CD14-positive monocyte (primary cell): Measurements from ENCODE around the gene COPG2. TPM values are rescaled to one million over a fixed set of nuclear protein-coding genes. Genes with fewer than 3 reads are reported as not detected.

Experiments
- DNase-seq, 3 donors: peaks; one replicate each; pipeline ENCODE4 v3.0.0-alpha.2; 2011 to 2022
- H2AFZ ChIP-seq: 2 replicates; pipeline ENCODE4 v1.6.0; 2012; ENCODE audit warnings: mild to moderate bottlenecking, low read depth, low read length, inconsistent platforms; ENCODE audit not compliant: insufficient read depth, poor library complexity, severe bottlenecking
- H3K27ac ChIP-seq, 2 donors: 1 replicate in 1 of 2; 2 replicates in 1 of 2; pipeline ENCODE4 v1.5.1; 2012 to 2013; ENCODE audit warnings: low read length in 2 of 2, control low read depth in 1 of 2, inconsistent platforms in 1 of 2, low read depth in 1 of 2, mild to moderate bottlenecking in 1 of 2
- H3K27me3 ChIP-seq, 2 donors: one replicate each; pipeline versions ENCODE4 v1.6.0 to v1.6.1; 2011 to 2013; ENCODE audit warnings: low read length in 2 of 2; ENCODE audit not compliant: control insufficient read depth in 2 of 2, insufficient read depth in 2 of 2
- H3K36me3 ChIP-seq, 2 donors: replicated peaks in 1 of 2; 1 replicate in 1 of 2; 2 replicates in 1 of 2; pipeline versions ENCODE4 v1.5.1 to v1.6.1; 2012 to 2013; ENCODE audit warnings: low read length in 2 of 2, control low read depth in 1 of 2, inconsistent platforms in 1 of 2, mild to moderate bottlenecking in 1 of 2; ENCODE audit not compliant: insufficient read depth in 2 of 2, control insufficient read depth in 1 of 2
- H3K4me1 ChIP-seq, 2 donors: 1 replicate in 1 of 2; 2 replicates in 1 of 2; pipeline versions ENCODE4 v1.5.1 to v1.6.1; 2012 to 2013; ENCODE audit warnings: low read length in 2 of 2, control low read depth in 1 of 2, inconsistent platforms in 1 of 2, mild to moderate bottlenecking in 1 of 2, moderate library complexity in 1 of 2; ENCODE audit not compliant: insufficient read depth in 2 of 2, control insufficient read depth in 1 of 2
- H3K4me2 ChIP-seq: replicated peaks from 2 replicates; pipeline ENCODE3; 2012; ENCODE audit warnings: low read length, moderate library complexity, mild to moderate bottlenecking; ENCODE audit not compliant: poor library complexity, severe bottlenecking; ENCODE audit errors: extremely low read depth
- H3K4me3 ChIP-seq, 3 experiments: fragments of 200-600 bp in 1 of 3; sonication (generic) in 1 of 3; replicated peaks in 1 of 3; 1 replicate in 2 of 3; 2 replicates in 1 of 3; pipeline ENCODE4 v1.5.1; 2011 to 2013; ENCODE audit warnings: low read length in 3 of 3, mild to moderate bottlenecking in 3 of 3, control low read depth in 2 of 3, low read depth in 2 of 3, inconsistent platforms in 1 of 3, moderate library complexity in 1 of 3
- H3K79me2 ChIP-seq: 2 replicates; pipeline ENCODE4 v1.6.0; 2012; ENCODE audit warnings: mild to moderate bottlenecking, control low read depth, inconsistent platforms, low read length, moderate library complexity; ENCODE audit not compliant: insufficient read depth
- H3K9ac ChIP-seq: 2 replicates; pipeline ENCODE4 v1.6.0; 2017; ENCODE audit warnings: low read length, mild to moderate bottlenecking; ENCODE audit not compliant: insufficient read depth, poor library complexity, severe bottlenecking
- H3K9me3 ChIP-seq, 2 donors: replicated peaks in 1 of 2; 1 replicate in 1 of 2; 2 replicates in 1 of 2; pipeline versions ENCODE4 v1.5.1 to v1.6.1; 2012 to 2013; ENCODE audit warnings: low read length in 2 of 2, control low read depth in 1 of 2; ENCODE audit not compliant: control insufficient read depth in 1 of 2, insufficient read depth in 1 of 2
- H4K20me1 ChIP-seq: 2 replicates; pipeline ENCODE4 v1.6.0; 2012; ENCODE audit warnings: mild to moderate bottlenecking, low read length, control low read depth, moderate library complexity; ENCODE audit not compliant: insufficient read depth
- H3K27ac Mint-ChIP-seq, 7 donors: one replicate each; pipeline ENCODE4 v1.8.0; 2020; ENCODE audit warnings: mild to moderate bottlenecking in 7 of 7, mixed read lengths in 7 of 7, moderate library complexity in 6 of 7, inconsistent platforms in 2 of 7
- H3K27me3 Mint-ChIP-seq, 3 donors: one replicate each; pipeline ENCODE4 v1.8.0; 2021 to 2022; ENCODE audit warnings: low read depth in 3 of 3, mild to moderate bottlenecking in 3 of 3, mixed read lengths in 3 of 3, moderate library complexity in 3 of 3, inconsistent platforms in 1 of 3
- H3K36me3 Mint-ChIP-seq, 2 donors: one replicate each; pipeline ENCODE4 v1.8.0; 2020; ENCODE audit warnings: mixed read lengths in 2 of 2, inconsistent platforms in 1 of 2, mild to moderate bottlenecking in 1 of 2
- H3K4me1 Mint-ChIP-seq: one replicate; pipeline ENCODE4 v1.8.0; 2020; ENCODE audit warnings: mild to moderate bottlenecking, mixed read lengths
- H3K4me3 Mint-ChIP-seq, 2 donors: one replicate each; pipeline ENCODE4 v1.8.0; 2020; ENCODE audit warnings: mild to moderate bottlenecking in 2 of 2, mixed read lengths in 2 of 2, moderate library complexity in 1 of 2
- H3K9me3 Mint-ChIP-seq, 7 donors: one replicate each; pipeline ENCODE4 v1.8.0; 2020 to 2022; ENCODE audit warnings: mixed read lengths in 7 of 7, mild to moderate bottlenecking in 6 of 7, moderate library complexity in 6 of 7, inconsistent platforms in 2 of 7
- WGBS: methylation state at CpG from one replicate; pipeline ENCODE4 v1.1.5; 2013; ENCODE audit warnings: missing lambda C conversion rate; ENCODE audit not compliant: insufficient coverage; 5-methylcytosine and 5-hydroxymethylcytosine counted together
- intact Hi-C, 2 donors: fragments of 100-400 bp; cut with micrococcal nuclease; formaldehyde crosslinking; loops; one replicate each; pipeline versions ENCODE4 v1.15.0 to v1.15.1; 2023
- polyA plus RNA-seq, 3 donors: library from polyadenylated mRNA; depleted of rRNA in 1 of 3; unstranded in 2 of 3; stranded (reverse) in 1 of 3; fragments of 300-500 nt in 2 of 3; fragments of >200 nt in 1 of 3; fragmentation: Illumina TruSeq in 2 of 3; gene quantifications; 1 replicate in 2 of 3; 2 replicates in 1 of 3; pipeline ENCODE4 v1.2.3, GENCODE V29; 2012 to 2021
- TF ChIP-seq, protein P1 (sequence below): fragments of 200-600 bp; IDR thresholded peaks from one replicate; pipeline ENCODE4 v1.8.0; 2022; ENCODE audit warnings: antibody characterized with exemption, mild to moderate bottlenecking

Gene COPG2
- polyA plus RNA-seq, 3 donors = 2.7 to 10.3 (median 9.6) TPM

DNA sequence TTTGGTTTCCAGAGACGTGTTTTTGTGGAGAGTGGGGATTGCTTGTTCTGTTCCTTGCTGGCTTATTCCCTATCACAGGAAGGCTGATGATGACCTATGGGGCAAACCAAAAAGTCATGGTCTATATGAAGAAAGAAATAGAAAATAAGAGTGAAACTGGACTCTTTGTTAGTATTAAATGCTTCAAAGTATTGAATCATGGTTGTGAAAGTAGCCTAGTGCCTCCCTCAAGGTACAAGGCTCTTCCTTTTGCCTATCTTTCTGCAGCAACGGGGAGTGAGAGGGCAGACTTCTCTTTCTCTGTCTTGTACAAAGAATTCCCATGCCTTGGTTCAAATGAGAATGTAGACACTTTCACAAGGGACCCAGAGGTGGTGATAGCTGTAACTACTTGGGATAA lies 167.6 kb downstream of the COPG2 start:
- intact Hi-C loops = no loop called here
- H3K4me1 Mint-ChIP-seq = no peaks in the 10 kb centered on the region
- Histone ChIP-seq H3K4me3 (no peak overlapping the region), H3K36me3 (peaks cover 5 to 43% of the 10 kb centered on the region in 2 donors), H3K9ac (no peak overlapping the region), H3K79me2 (no peaks in the 10 kb centered on the region), H2AFZ (no peak overlapping the region), H3K27me3 (no peaks in the 10 kb centered on the region), H4K20me1 (no peaks in the 10 kb centered on the region), H3K27ac (no peak overlapping the region), H3K4me2 (no peak overlapping the region), H3K4me1 (no peaks in the 10 kb centered on the region), H3K9me3 (no peaks in the 10 kb centered on the region)
- H3K4me3 Mint-ChIP-seq = no peak overlapping the region
- TF ChIP-seq, protein P1, sequence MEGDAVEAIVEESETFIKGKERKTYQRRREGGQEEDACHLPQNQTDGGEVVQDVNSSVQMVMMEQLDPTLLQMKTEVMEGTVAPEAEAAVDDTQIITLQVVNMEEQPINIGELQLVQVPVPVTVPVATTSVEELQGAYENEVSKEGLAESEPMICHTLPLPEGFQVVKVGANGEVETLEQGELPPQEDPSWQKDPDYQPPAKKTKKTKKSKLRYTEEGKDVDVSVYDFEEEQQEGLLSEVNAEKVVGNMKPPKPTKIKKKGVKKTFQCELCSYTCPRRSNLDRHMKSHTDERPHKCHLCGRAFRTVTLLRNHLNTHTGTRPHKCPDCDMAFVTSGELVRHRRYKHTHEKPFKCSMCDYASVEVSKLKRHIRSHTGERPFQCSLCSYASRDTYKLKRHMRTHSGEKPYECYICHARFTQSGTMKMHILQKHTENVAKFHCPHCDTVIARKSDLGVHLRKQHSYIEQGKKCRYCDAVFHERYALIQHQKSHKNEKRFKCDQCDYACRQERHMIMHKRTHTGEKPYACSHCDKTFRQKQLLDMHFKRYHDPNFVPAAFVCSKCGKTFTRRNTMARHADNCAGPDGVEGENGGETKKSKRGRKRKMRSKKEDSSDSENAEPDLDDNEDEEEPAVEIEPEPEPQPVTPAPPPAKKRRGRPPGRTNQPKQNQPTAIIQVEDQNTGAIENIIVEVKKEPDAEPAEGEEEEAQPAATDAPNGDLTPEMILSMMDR = no peak
- DNase-seq = no peak
- peaks cover 29 to 41% of the 10 kb centered on the region in 2 donors for H3K36me3 Mint-ChIP-seq
- WGBS = no CpG with 5 or more reads among the region's 2 CpGs
- H3K27ac Mint-ChIP-seq = peak overlapping the region in 1 of 7 donors; percentile 3
- no peaks in the 10 kb centered on the region for H3K27me3 Mint-ChIP-seq
- H3K9me3 Mint-ChIP-seq = no peaks in the 10 kb centered on the region

DNA sequence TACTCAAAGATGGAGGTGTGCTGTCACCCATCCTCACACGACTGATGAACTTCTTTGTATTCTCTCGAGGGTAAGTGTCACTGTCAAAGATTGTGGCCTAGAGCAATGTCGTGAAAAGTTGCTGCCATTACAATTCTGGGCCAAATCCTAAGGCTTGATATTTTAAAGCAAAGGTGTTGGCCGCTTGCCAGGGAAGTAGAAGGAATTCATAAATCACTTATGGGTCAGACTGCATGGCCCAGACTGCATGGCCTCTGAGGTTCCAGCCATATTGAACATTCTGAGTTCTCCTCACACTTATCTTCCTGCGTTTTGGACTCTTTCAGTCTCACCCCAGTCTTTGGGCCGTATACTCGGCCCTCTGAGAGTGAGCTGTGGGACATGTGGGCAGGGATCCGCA lies 168.1 kb downstream of the COPG2 start:
- Histone ChIP-seq H3K9ac (no peak overlapping the region), H3K9me3 (no peaks in the 10 kb centered on the region), H3K36me3 (peaks cover 5 to 40% of the 10 kb centered on the region in 2 donors), H3K27ac (no peak overlapping the region), H2AFZ (no peak overlapping the region), H3K4me3 (no peak overlapping the region), H3K27me3 (no peaks in the 10 kb centered on the region), H3K79me2 (no peaks in the 10 kb centered on the region), H3K4me2 (no peak overlapping the region), H3K4me1 (no peaks in the 10 kb centered on the region), H4K20me1 (no peaks in the 10 kb centered on the region)
- peaks cover 29 to 41% of the 10 kb centered on the region in 2 donors for H3K36me3 Mint-ChIP-seq
- no peaks in the 10 kb centered on the region for H3K9me3 Mint-ChIP-seq
- no peaks in the 10 kb centered on the region for H3K4me1 Mint-ChIP-seq
- intact Hi-C loops = no loop called here
- TF ChIP-seq, protein P1 = no peak
- 74% methylated on average over 2 of the region's 8 CpGs for WGBS
- H3K4me3 Mint-ChIP-seq = no peak overlapping the region
- DNase-seq = no peak
- H3K27ac Mint-ChIP-seq = no peak overlapping the region
- H3K27me3 Mint-ChIP-seq = peaks cover 0 to 1% (median 0%) of the 10 kb centered on the region in 3 donors
